HEK293 (cell line): ENCODE results near the gene RNF146.

Experiments
- CTCF ChIP-seq: fragments of 450-650 bp; formaldehyde crosslinking; IDR thresholded peaks from 2 replicates; pipeline ENCODE4 v1.5.1; 2016; ENCODE audit warnings: missing biosample characterization, missing genetic modification characterization
- KLF9 ChIP-seq: fragments of 450-650 bp; formaldehyde crosslinking; IDR thresholded peaks from 2 replicates; pipeline ENCODE4 v1.5.1; 2016; ENCODE audit warnings: missing biosample characterization, missing genetic modification characterization, low read depth
- SP3 ChIP-seq: fragments of 450-650 bp; formaldehyde crosslinking; IDR thresholded peaks from 2 replicates; pipeline ENCODE4 v1.5.1; 2016; ENCODE audit warnings: missing biosample characterization, missing genetic modification characterization
- ZBTB1 ChIP-seq: fragments of 450-650 bp; formaldehyde crosslinking; IDR thresholded peaks from 2 replicates; pipeline ENCODE4 v1.5.1; 2016; ENCODE audit warnings: missing biosample characterization, missing genetic modification characterization
- ZNF140 ChIP-seq: fragments of 450-650 bp; formaldehyde crosslinking; IDR thresholded peaks from 2 replicates; pipeline ENCODE4 v1.5.1; 2016; ENCODE audit warnings: missing biosample characterization, missing genetic modification characterization
- ZNF776 ChIP-seq: fragments of 450-650 bp; formaldehyde crosslinking; IDR thresholded peaks from 2 replicates; pipeline ENCODE4 v1.5.0; 2017; ENCODE audit warnings: missing biosample characterization, missing genetic modification characterization, borderline replicate concordance

- TF ChIP-seq CTCF (tag by site-specific recombination), result no peak
- no peak for TF ChIP-seq KLF9 (tag by site-specific recombination)
- no peak for TF ChIP-seq ZBTB1 (tag by site-specific recombination)
- TF ChIP-seq ZNF140, result no peak
- TF ChIP-seq SP3 (tag by site-specific recombination), result no peak
- TF ChIP-seq ZNF776 (tag by site-specific recombination), result no peak
Measured at GRCh38 chr6:127319686-127320085, 53.0 kb downstream of the RNF146 start.
